Measurements from ENCODE around the gene RAET1L. TPM values are rescaled to one million over a fixed set of nuclear protein-coding genes. Genes with fewer than 3 reads are reported as not detected.

RAET1L gene
- total and polyA plus RNA-seq, 4 donors = not detected

- H3K27me3 ChIP-seq (ENCODE audit: control insufficient read depth in 4 of 4, insufficient read depth in 4 of 4, low read length in 3 of 4) = peaks cover 5 to 21% (median 14%) of the 10 kb centered on the region in 4 donors
- no peak overlapping the region for H3K27ac ChIP-seq (ENCODE audit: low read depth in 1 of 2, low read length in 2 of 2)
- DNase-seq (ENCODE audit: low spot score) = no peak
- 45% methylated on average over 5 of the region's 5 CpGs for WGBS
- H3K4me1 ChIP-seq (ENCODE audit: control insufficient read depth in 4 of 4, insufficient read depth in 4 of 4, low read length in 3 of 4) = peaks cover 0 to 1% (median under 1%) of the 10 kb centered on the region in 4 donors
- H3K9me3 ChIP-seq (ENCODE audit: control insufficient read depth in 4 of 4, low read length in 3 of 4) = peaks cover 0 to 7% (median 4%) of the 10 kb centered on the region in 4 donors
- no peak overlapping the region for H3K9ac ChIP-seq (ENCODE audit: low read depth in 1 of 2, low read length in 2 of 2)
- H3K4me3 ChIP-seq (ENCODE audit: low read depth in 1 of 3, low read length in 3 of 3) = no peak overlapping the region
- no peaks in the 10 kb centered on the region for H3K36me3 ChIP-seq (ENCODE audit: control insufficient read depth in 4 of 4, insufficient read depth in 3 of 4, low read depth in 1 of 4, low read length in 3 of 4)
- no peak for TF ChIP-seq RXRA (IDR thresholded peaks at IDR 0.05)
- TF ChIP-seq HNF4A (conservative IDR thresholded peaks at IDR 0.05) = no peak
- no peak for TF ChIP-seq FOXA2 (IDR thresholded peaks at IDR 0.05)
- no peak for TF ChIP-seq MAX (IDR thresholded peaks at IDR 0.05)
- TF ChIP-seq GABPA (IDR thresholded peaks at IDR 0.05 in 1 of 2, conservative IDR thresholded peaks at IDR 0.05 in 1 of 2) = no peak
- no peak for TF ChIP-seq JUND (IDR thresholded peaks at IDR 0.05)
- TF ChIP-seq EGR1 (IDR thresholded peaks at IDR 0.05; ENCODE audit: low read depth in 2 of 2) = no peak
- no peak for TF ChIP-seq REST (IDR thresholded peaks at IDR 0.05)
- no peak for TF ChIP-seq ATF3 (IDR thresholded peaks at IDR 0.05)
- TF ChIP-seq YY1 (IDR thresholded peaks at IDR 0.05) = no peak
- no peak for TF ChIP-seq SP1 (IDR thresholded peaks at IDR 0.05)
- no peak for TF ChIP-seq RAD21 (IDR thresholded peaks at IDR 0.05)
- no peak for TF ChIP-seq CTCF (IDR thresholded peaks at IDR 0.05; ENCODE audit: low read depth, low read length, missing input control)
- TF ChIP-seq ZBTB33 (IDR thresholded peaks at IDR 0.05) = no peak
- no peak for TF ChIP-seq FOXA1 (IDR thresholded peaks at IDR 0.05)
Observed at GRCh38 chr6:149984773-149985172, 40.6 kb downstream of the RAET1L start.

- no peak overlapping the region for H3K27ac ChIP-seq (ENCODE audit: low read depth in 1 of 2, low read length in 2 of 2)
- 19% methylated on average over 9 of the region's 9 CpGs for WGBS
- no peaks in the 10 kb centered on the region for H3K4me1 ChIP-seq (ENCODE audit: control insufficient read depth in 4 of 4, insufficient read depth in 4 of 4, low read length in 3 of 4)
- peaks cover 0 to under 1% (median 0%) of the 10 kb centered on the region in 4 donors for H3K9me3 ChIP-seq (ENCODE audit: control insufficient read depth in 4 of 4, low read length in 3 of 4)
- H3K9ac ChIP-seq (ENCODE audit: low read depth in 1 of 2, low read length in 2 of 2) = no peak overlapping the region
- DNase-seq (ENCODE audit: low spot score) = no peak
- H3K4me3 ChIP-seq (ENCODE audit: low read depth in 1 of 3, low read length in 3 of 3) = no peak overlapping the region
- H3K36me3 ChIP-seq (ENCODE audit: control insufficient read depth in 4 of 4, insufficient read depth in 3 of 4, low read depth in 1 of 4, low read length in 3 of 4) = no peaks in the 10 kb centered on the region
- TF ChIP-seq FOXA2 (IDR thresholded peaks at IDR 0.05) (no peak), JUND (IDR thresholded peaks at IDR 0.05) (no peak), GABPA (IDR thresholded peaks at IDR 0.05 in 1 of 2, conservative IDR thresholded peaks at IDR 0.05 in 1 of 2) (no peak)
- peaks cover 5 to 14% (median 9%) of the 10 kb centered on the region in 4 donors for H3K27me3 ChIP-seq (ENCODE audit: control insufficient read depth in 4 of 4, insufficient read depth in 4 of 4, low read length in 3 of 4)
Observed at GRCh38 chr6:149983145-149983544, 42.2 kb downstream of the RAET1L start.
